ENCODE measurements around the gene PBX3. TPM values are rescaled to one million over a fixed set of nuclear protein-coding genes. Genes with fewer than 3 reads are reported as not detected.

PBX3 gene
- total and polyA plus RNA-seq, 2 of the 13 experiments (the other 11 are each of a cell fraction or from before 2014, with no cell fraction given), result 6.0 to 11.2 TPM

- WGBS (ENCODE audit: low lambda C conversion rate), result 83% methylated on average over 2 of the region's 2 CpGs
- POLR2A ChIA-PET, result no interaction called here
- intact Hi-C loops (cut with micrococcal nuclease; ENCODE audit: unreplicated experiment), result no loop called here
- TF ChIP-seq EP300 (IDR thresholded peaks at IDR 0.05; ENCODE audit: low read depth in 2 of 2, low read length in 2 of 2), result peak in 1 of 2 experiments; percentile 31; a peak in 1 of 4 replicates
- TF ChIP-seq EP300 (CRISPR knock-in tag; IDR thresholded peaks at IDR 0.05; ENCODE audit: borderline replicate concordance), result no peak
- TF ChIP-seq ZNF777 (CRISPR knock-in tag; IDR thresholded peaks at IDR 0.05), result no peak
- TF ChIP-seq, protein P1, sequence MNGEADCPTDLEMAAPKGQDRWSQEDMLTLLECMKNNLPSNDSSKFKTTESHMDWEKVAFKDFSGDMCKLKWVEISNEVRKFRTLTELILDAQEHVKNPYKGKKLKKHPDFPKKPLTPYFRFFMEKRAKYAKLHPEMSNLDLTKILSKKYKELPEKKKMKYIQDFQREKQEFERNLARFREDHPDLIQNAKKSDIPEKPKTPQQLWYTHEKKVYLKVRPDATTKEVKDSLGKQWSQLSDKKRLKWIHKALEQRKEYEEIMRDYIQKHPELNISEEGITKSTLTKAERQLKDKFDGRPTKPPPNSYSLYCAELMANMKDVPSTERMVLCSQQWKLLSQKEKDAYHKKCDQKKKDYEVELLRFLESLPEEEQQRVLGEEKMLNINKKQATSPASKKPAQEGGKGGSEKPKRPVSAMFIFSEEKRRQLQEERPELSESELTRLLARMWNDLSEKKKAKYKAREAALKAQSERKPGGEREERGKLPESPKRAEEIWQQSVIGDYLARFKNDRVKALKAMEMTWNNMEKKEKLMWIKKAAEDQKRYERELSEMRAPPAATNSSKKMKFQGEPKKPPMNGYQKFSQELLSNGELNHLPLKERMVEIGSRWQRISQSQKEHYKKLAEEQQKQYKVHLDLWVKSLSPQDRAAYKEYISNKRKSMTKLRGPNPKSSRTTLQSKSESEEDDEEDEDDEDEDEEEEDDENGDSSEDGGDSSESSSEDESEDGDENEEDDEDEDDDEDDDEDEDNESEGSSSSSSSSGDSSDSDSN (CRISPR knock-in tag; IDR thresholded peaks at IDR 0.05), result no peak
- no peak for TF ChIP-seq ZNF564 (CRISPR knock-in tag; IDR thresholded peaks at IDR 0.05)
- TF ChIP-seq, protein P2, sequence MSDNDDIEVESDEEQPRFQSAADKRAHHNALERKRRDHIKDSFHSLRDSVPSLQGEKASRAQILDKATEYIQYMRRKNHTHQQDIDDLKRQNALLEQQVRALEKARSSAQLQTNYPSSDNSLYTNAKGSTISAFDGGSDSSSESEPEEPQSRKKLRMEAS (IDR thresholded peaks at IDR 0.05), result no peak
- no peak for TF ChIP-seq ARNTL (CRISPR knock-in tag; IDR thresholded peaks at IDR 0.05)
- no peak for TF ChIP-seq NFYB (CRISPR knock-in tag; IDR thresholded peaks at IDR 0.05)
- no peak for TF ChIP-seq ARID5B (CRISPR knock-in tag; IDR thresholded peaks at IDR 0.05)
- no peak for TF ChIP-seq ZNF101 (CRISPR knock-in tag; IDR thresholded peaks at IDR 0.05; ENCODE audit: borderline replicate concordance, low read depth)
- no peak for TF ChIP-seq CAMTA2 (CRISPR knock-in tag; IDR thresholded peaks at IDR 0.05; ENCODE audit: borderline replicate concordance)
- no peak for TF ChIP-seq ZNF850 (CRISPR knock-in tag; conservative IDR thresholded peaks at IDR 0.05)
- TF ChIP-seq NR0B2 (CRISPR knock-in tag; IDR thresholded peaks at IDR 0.05), result no peak
- TF ChIP-seq GATAD2A (CRISPR knock-in tag; IDR thresholded peaks at IDR 0.05), result peak; percentile 24; the same call in 1 of the 2 replicates
- TF ChIP-seq ZZZ3 (CRISPR knock-in tag; IDR thresholded peaks at IDR 0.05; ENCODE audit: borderline replicate concordance), result no peak
- no peak for TF ChIP-seq NFKB2 (CRISPR knock-in tag; IDR thresholded peaks at IDR 0.05; ENCODE audit: borderline replicate concordance)
- TF ChIP-seq ZNF703 (CRISPR knock-in tag; IDR thresholded peaks at IDR 0.05; ENCODE audit: borderline replicate concordance), result no peak
- TF ChIP-seq SIN3B (IDR thresholded peaks at IDR 0.05; ENCODE audit: low read length), result no peak
- no peak for TF ChIP-seq EED (CRISPR knock-in tag; IDR thresholded peaks at IDR 0.05)
- TF ChIP-seq ZNF17 (CRISPR knock-in tag; IDR thresholded peaks at IDR 0.05), result no peak
- no peak for TF ChIP-seq ZNF776 (CRISPR knock-in tag; IDR thresholded peaks at IDR 0.05)
Observed at GRCh38 chr9:125852386-125852785, 105.2 kb downstream of the PBX3 start.

More at GRCh38 chr9:125852386-125852785, 105.2 kb downstream of the PBX3 start:
- Histone ChIP-seq H3K27me3 (ENCODE audit: control insufficient read depth in 1 of 2, insufficient read depth in 2 of 2, low read length in 2 of 2) (no peaks in the 10 kb centered on the region), H2AFZ (ENCODE audit: low read length) (no peak overlapping the region), H3K9ac (ENCODE audit: insufficient read depth, low read depth, low read length) (no peak overlapping the region), H3K4me2 (ENCODE audit: low read depth, low read length) (no peak overlapping the region), H3K9me3 (ENCODE audit: low read length) (no peaks in the 10 kb centered on the region), H3K36me3 (replicated peaks in 1 of 2; ENCODE audit: control insufficient read depth in 1 of 2, insufficient read depth in 2 of 2, low read length in 2 of 2) (no peaks in the 10 kb centered on the region), H3K79me2 (ENCODE audit: insufficient read depth, low read length) (no peaks in the 10 kb centered on the region), H3K27ac (ENCODE audit: extremely low read length, insufficient read depth, low read length) (no peak overlapping the region), H3K4me3 (replicated peaks in 1 of 3; ENCODE audit: insufficient read depth in 1 of 3, low read depth in 2 of 3, low read length in 3 of 3) (no peak overlapping the region), H4K20me1 (ENCODE audit: insufficient read depth, low read length) (no peaks in the 10 kb centered on the region), H3K4me1 (ENCODE audit: insufficient read depth, low read length) (peaks cover 44% of the 10 kb centered on the region)
- no TSS peak for BruUV-seq (replicated peaks)
- ATAC-seq, result peak; percentile 53; the same call in 1 of the 3 replicates
- in situ Hi-C loops (cut with HindIII; ENCODE audit: extremely low pct_ligation_motif_present, low pct_unique_long_range_greater_than_20kb), result no loop called here
- CTCF ChIA-PET (ENCODE audit: low intra/inter-chr PET ratio, low total read pairs), result no interaction called here
- peak; percentile 64 for FAIRE-seq
- DNase-seq (ENCODE audit: low spot score), result peak; percentile 26

All from HepG2 (cell line).